GM12801 (cell line): Measurements from ENCODE around the gene CCDC182.

Experiments used
- TF ChIP-seq, protein P1 (sequence below): IDR thresholded peaks from one replicate; pipeline ENCODE4 v1.5.1; 2011; ENCODE audit warnings: control low read depth; ENCODE audit not compliant: insufficient read length; ENCODE audit errors: extremely low read depth

Gene CCDC182

DNA sequence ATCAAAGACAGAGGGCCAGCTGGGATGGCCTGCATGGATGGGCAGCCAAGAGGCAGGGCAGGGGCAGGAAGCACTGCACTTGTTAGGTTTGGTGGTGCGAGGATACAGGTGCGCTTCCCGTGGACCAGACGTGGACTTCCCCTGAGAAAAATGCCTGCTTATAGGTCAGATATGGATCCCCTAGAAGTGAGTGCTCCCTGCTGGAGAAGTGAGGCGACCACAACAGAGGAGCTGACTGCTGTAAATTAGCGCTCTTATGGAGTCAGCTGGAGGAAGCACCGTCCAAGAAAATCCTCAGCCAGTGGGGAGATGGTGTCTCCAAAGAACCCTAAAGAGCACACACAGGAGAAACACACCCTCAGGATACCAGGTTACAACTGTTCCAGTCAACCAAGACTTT lies 27.7 kb upstream of the CCDC182 start:
- TF ChIP-seq, protein P1, sequence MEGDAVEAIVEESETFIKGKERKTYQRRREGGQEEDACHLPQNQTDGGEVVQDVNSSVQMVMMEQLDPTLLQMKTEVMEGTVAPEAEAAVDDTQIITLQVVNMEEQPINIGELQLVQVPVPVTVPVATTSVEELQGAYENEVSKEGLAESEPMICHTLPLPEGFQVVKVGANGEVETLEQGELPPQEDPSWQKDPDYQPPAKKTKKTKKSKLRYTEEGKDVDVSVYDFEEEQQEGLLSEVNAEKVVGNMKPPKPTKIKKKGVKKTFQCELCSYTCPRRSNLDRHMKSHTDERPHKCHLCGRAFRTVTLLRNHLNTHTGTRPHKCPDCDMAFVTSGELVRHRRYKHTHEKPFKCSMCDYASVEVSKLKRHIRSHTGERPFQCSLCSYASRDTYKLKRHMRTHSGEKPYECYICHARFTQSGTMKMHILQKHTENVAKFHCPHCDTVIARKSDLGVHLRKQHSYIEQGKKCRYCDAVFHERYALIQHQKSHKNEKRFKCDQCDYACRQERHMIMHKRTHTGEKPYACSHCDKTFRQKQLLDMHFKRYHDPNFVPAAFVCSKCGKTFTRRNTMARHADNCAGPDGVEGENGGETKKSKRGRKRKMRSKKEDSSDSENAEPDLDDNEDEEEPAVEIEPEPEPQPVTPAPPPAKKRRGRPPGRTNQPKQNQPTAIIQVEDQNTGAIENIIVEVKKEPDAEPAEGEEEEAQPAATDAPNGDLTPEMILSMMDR = no peak

DNA sequence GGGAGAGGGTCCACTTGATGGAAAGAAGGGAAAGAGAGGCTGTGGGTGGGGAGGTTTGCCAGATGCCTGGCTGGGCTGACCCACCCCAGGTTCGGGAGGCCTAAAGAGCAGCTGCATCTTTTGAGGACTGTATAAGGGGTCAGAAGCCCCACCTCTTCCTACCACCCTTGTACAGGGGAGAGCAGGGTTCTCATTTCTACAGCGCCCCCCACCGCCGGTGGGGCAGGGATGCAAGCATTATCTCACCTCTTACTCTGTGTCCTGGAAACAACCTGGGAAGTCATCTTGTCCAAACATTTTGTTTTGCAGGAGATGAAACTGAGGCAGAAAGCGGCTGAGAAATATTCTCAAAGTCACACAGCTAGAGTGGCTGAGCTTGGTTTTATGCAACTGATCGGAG lies 22.5 kb upstream of the CCDC182 start:
- TF ChIP-seq, protein P1 = no peak

DNA sequence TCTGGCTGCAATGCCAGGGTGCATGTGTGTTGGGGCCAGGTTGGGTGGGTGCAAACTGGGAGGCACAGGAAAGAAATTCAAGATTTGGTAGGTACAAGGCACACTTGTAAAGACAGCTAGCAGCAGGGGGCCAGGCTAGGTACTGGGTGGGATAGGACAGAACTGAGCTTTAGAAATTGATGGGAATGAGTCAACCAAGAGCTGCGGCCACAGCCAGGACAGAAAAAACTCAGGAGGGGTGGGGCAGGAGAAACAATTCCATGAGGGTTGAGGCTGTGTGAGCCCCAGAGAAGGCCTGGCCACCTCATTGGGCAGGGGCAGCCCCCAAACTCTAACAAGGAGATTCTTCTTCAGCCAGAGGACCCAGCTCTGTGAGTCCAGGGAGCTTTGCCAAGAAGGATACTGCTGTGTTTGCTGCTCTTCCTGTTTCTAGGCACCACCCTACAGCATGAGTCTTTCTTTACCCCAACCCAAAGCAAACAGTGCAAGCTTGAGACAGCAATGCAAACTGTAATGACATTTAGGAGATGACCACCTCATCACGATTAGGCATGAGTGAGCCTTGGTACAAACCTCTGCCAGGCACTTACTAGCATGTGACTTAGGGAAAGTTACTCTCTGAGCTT lies 21.3 kb upstream of the CCDC182 start:
- TF ChIP-seq, protein P1 = no peak

DNA sequence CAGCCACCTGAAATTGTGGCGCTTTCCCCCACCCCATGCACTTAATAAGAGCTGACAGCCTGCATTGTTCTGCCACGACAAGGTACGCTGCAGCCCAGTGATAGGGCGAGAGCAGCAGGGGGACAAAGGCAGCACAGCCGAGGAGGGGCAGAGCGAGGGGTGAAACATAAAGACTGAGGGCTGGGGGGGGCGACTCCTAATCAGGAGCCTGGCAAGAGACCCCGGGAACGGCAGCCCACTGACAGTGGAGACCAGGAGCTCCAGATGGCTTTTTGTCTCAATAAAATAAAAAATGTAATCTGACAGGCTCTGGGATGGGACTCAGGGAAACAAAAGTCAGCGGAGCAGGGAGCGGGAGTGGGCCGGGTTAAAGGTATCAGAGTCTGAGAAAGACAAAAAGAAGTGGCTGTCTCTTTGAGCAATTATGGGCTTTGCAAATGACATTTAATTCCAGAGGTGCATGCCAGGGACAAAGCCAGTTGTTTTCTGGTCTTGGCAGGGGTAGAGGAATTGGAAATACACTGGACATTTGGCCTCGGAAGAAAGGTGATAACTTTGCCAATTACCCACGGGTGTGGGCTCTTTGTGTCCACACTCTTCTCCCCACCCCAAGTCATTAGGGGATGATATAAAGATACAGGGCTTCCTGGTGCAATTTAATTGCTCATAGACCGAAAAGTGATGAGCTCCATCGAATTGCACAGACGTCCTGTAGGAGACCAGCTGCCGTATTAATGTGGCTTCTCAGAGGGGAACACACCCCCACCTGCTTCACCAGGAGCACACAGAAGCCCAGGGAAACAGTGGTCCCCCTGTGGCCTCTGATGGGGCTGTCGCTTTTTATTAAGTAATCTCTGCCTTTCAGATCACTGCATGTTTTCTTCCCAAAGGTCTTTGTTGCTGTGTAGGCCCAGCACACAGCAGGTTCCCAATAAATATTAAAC lies 17.6 kb upstream of the CCDC182 start:
- TF ChIP-seq, protein P1 = no peak

DNA sequence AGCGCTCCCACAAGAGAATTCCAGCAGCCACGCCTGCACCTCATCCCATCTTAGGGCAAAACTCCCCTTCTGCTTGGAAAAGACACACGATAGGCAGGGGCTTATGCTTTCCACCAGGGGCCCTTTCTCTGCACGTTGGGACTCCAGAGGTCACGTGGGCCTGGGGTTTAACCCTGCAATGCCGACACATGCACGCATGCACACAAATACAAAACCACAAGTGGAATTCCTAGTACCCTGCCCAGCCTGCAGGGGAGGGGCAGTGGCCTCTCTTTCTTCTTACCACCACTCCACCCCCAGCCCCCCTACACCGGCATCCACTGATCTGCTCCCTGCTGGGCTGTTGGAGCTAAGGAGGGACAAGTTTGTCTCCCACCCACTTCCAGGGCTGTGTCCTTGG lies 16.8 kb upstream of the CCDC182 start:
- TF ChIP-seq, protein P1 = no peak

DNA sequence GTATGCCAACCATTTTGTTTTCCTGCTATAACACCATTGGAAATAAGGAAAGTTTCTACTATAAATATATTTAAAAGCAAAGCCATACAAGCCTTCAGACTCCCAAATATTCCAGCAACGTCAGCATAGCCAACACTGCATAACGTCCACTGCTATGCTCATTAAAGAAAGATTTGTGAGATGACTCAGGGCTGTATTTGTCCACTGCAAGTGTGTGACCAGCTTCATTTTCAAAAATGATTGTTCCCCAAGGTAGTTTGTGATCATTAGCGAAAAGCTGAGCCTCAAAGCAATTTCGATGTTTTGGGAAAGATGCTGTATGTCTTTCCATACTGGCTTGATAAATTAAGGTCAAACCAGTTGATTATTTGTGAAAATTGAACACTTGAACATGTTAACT lies 14.9 kb upstream of the CCDC182 start:
- TF ChIP-seq, protein P1 = no peak

DNA sequence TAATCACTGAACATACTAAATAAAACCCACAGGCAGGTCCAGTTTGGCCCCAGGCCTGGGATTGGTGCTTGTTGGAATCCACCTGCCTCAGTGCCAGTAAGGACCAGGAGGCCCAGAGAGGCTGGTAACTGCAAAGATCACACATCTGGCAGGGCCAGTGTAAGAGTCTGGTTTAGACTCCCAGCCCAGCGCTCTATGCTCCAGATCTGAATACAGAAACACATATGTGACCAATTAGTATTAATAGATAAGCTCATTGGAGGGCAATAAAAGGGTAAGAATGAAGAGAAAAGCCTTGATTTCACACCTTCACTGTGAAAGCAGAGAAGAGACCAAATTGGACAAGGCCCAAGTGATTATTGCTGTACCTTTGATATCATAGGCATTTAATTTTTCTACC lies 13.6 kb upstream of the CCDC182 start:
- TF ChIP-seq, protein P1 = no peak
